IMR-90 (cell line): ENCODE measurements around the gene CPB2.

Experiments used
- CEBPB ChIP-seq: IDR thresholded peaks from 2 replicates; pipeline ENCODE4 v1.6.1; 2012; ENCODE audit warnings: low read depth, low read length, improper control_type of control experiment
- CTCF ChIP-seq: conservative IDR thresholded peaks from 2 replicates; pipeline ENCODE4 v1.5.1; 2012; ENCODE audit warnings: mild to moderate bottlenecking, low read depth, low read length, improper control_type of control experiment
- ELK1 ChIP-seq: fragments of 150-350 bp; IDR thresholded peaks from 2 replicates; pipeline ENCODE4 v1.6.1; 2016; ENCODE audit warnings: low read depth, mild to moderate bottlenecking, low read length, moderate library complexity, borderline replicate concordance
- FOS ChIP-seq: fragments of 150-350 bp; IDR thresholded peaks from 2 replicates; pipeline ENCODE4 v1.6.1; 2016; ENCODE audit warnings: low read depth, low read length
- MAFK ChIP-seq: IDR thresholded peaks from 2 replicates; pipeline ENCODE4 v1.6.1; 2012; ENCODE audit warnings: low read depth, low read length, improper control_type of control experiment
- MAZ ChIP-seq: IDR thresholded peaks from 2 replicates; pipeline ENCODE4 v1.6.1; 2012; ENCODE audit warnings: low read depth, mild to moderate bottlenecking, low read length, improper control_type of control experiment, moderate library complexity, borderline replicate concordance
- MXI1 ChIP-seq: IDR thresholded peaks from 2 replicates; pipeline ENCODE4 v1.6.1; 2012; ENCODE audit warnings: low read depth, mild to moderate bottlenecking, low read length, moderate library complexity, borderline replicate concordance
- NFE2L2 ChIP-seq: fragments of 150-350 bp; IDR thresholded peaks from 2 replicates; pipeline ENCODE4 v1.6.1; 2016; ENCODE audit warnings: low read depth, mild to moderate bottlenecking, low read length
- POLR2A ChIP-seq: IDR thresholded peaks from 2 replicates; pipeline ENCODE4 v1.6.1; 2012; ENCODE audit warnings: mild to moderate bottlenecking, low read depth, low read length
- RAD21 ChIP-seq: IDR thresholded peaks from 2 replicates; pipeline ENCODE4 v1.6.1; 2012; ENCODE audit warnings: low read length, improper control_type of control experiment
- RCOR1 ChIP-seq: IDR thresholded peaks from 2 replicates; pipeline ENCODE4 v1.6.1; 2012; ENCODE audit warnings: mild to moderate bottlenecking, low read length, improper control_type of control experiment; ENCODE audit not compliant: insufficient replicate concordance
- RFX5 ChIP-seq: IDR thresholded peaks from 2 replicates; pipeline ENCODE4 v1.8.0; 2012; ENCODE audit warnings: low read depth, mild to moderate bottlenecking, low read length, moderate library complexity
- SMC3 ChIP-seq: fragments of 150-350 bp; IDR thresholded peaks from 2 replicates; pipeline ENCODE4 v1.6.1; 2016; ENCODE audit warnings: low read depth, mild to moderate bottlenecking, antibody characterized with exemption, low read length, moderate library complexity

GRCh38 chr13:46109451-46109850 is 4.6 kb upstream of the CPB2 start:
- TF ChIP-seq CTCF (no peak), NFE2L2 (no peak), ELK1 (no peak), POLR2A (no peak), RFX5 (no peak), CEBPB (no peak), RCOR1 (no peak), RAD21 (no peak), MAFK (no peak), MXI1 (no peak), MAZ (no peak), SMC3 (no peak), FOS (no peak)
